ENCODE results near the gene BAG2. TPM values are rescaled to one million over a fixed set of nuclear protein-coding genes. Genes with fewer than 3 reads are reported as not detected.

Gene BAG2
- total RNA-seq, 1 donor from 2014 or later: 8.8 TPM

GRCh38 chr6:57159127-57159526 lies 13.0 kb upstream of the BAG2 start:
- Histone ChIP-seq H3K27me3 (no peaks in the 10 kb centered on the region), H3K36me3 (peaks cover 0 to 20% of the 10 kb centered on the region in 2 donors), H3K4me3 (no peak overlapping the region), H3K27ac (no peak overlapping the region), H3K9me3 (no peaks in the 10 kb centered on the region), H3K4me1 (no peaks in the 10 kb centered on the region)
- no peak for DNase-seq (ENCODE audit: extremely low spot score in 2 of 2)
- intact Hi-C loops (cut with DNase I): no loop called here
- no peak for TF ChIP-seq POLR2A (IDR thresholded peaks at IDR 0.05)
- TF ChIP-seq POLR2AphosphoS5 (IDR thresholded peaks at IDR 0.05; ENCODE audit: insufficient read depth in 1 of 2, low read depth in 1 of 2): no peak
- TF ChIP-seq CTCF (IDR thresholded peaks at IDR 0.05): no peak

GRCh38 chr6:57162028-57162427 lies 10.1 kb upstream of the BAG2 start:
- Histone ChIP-seq H3K4me3 (no peak overlapping the region), H3K4me1 (no peaks in the 10 kb centered on the region), H3K9me3 (peaks cover 7% of the 10 kb centered on the region), H3K36me3 (peaks cover 0 to 22% of the 10 kb centered on the region in 2 donors), H3K27me3 (no peaks in the 10 kb centered on the region), H3K27ac (no peak overlapping the region)
- intact Hi-C loops (cut with DNase I): no loop called here
- TF ChIP-seq POLR2A (IDR thresholded peaks at IDR 0.05): no peak
- no peak for TF ChIP-seq CTCF (IDR thresholded peaks at IDR 0.05)
- TF ChIP-seq POLR2AphosphoS5 (IDR thresholded peaks at IDR 0.05; ENCODE audit: insufficient read depth in 1 of 2, low read depth in 1 of 2): no peak
- DNase-seq (ENCODE audit: extremely low spot score in 2 of 2): no peak

GRCh38 chr6:57162516-57162915 lies 9.6 kb upstream of the BAG2 start:
- Histone ChIP-seq H3K36me3 (peaks cover 0 to 25% of the 10 kb centered on the region in 2 donors), H3K27ac (no peak overlapping the region), H3K27me3 (no peaks in the 10 kb centered on the region), H3K4me1 (no peaks in the 10 kb centered on the region), H3K9me3 (peaks cover 7% of the 10 kb centered on the region), H3K4me3 (no peak overlapping the region)
- no peak for TF ChIP-seq CTCF (IDR thresholded peaks at IDR 0.05)
- TF ChIP-seq POLR2A (IDR thresholded peaks at IDR 0.05): no peak
- TF ChIP-seq POLR2AphosphoS5 (IDR thresholded peaks at IDR 0.05; ENCODE audit: insufficient read depth in 1 of 2, low read depth in 1 of 2): no peak
- intact Hi-C loops (cut with DNase I): no loop called here
- no peak for DNase-seq (ENCODE audit: extremely low spot score in 2 of 2)

- no peak overlapping the region for H3K4me3 ChIP-seq
- peaks cover 0 to 26% of the 10 kb centered on the region in 2 donors for H3K36me3 ChIP-seq
- no peaks in the 10 kb centered on the region for H3K27me3 ChIP-seq
- intact Hi-C loops (cut with DNase I): no loop called here
- no peaks in the 10 kb centered on the region for H3K4me1 ChIP-seq
- no peak overlapping the region for H3K27ac ChIP-seq
- TF ChIP-seq POLR2A (IDR thresholded peaks at IDR 0.05) (no peak), POLR2AphosphoS5 (IDR thresholded peaks at IDR 0.05; ENCODE audit: insufficient read depth in 1 of 2, low read depth in 1 of 2) (no peak), CTCF (IDR thresholded peaks at IDR 0.05) (no peak)
- peaks cover 7% of the 10 kb centered on the region for H3K9me3 ChIP-seq
- no peak for DNase-seq (ENCODE audit: extremely low spot score in 2 of 2)
Observed at GRCh38 chr6:57163956-57164355, 8.2 kb upstream of the BAG2 start.

- Histone ChIP-seq H3K4me1 (no peaks in the 10 kb centered on the region), H3K9me3 (peaks cover 7% of the 10 kb centered on the region), H3K27ac (no peak overlapping the region), H3K4me3 (no peak overlapping the region), H3K27me3 (no peaks in the 10 kb centered on the region), H3K36me3 (peaks cover 0 to 26% of the 10 kb centered on the region in 2 donors)
- intact Hi-C loops (cut with DNase I): no loop called here
- no peak for DNase-seq (ENCODE audit: extremely low spot score in 2 of 2)
- TF ChIP-seq CTCF (IDR thresholded peaks at IDR 0.05): no peak
- TF ChIP-seq POLR2AphosphoS5 (IDR thresholded peaks at IDR 0.05; ENCODE audit: insufficient read depth in 1 of 2, low read depth in 1 of 2): no peak
- no peak for TF ChIP-seq POLR2A (IDR thresholded peaks at IDR 0.05)
Observed at GRCh38 chr6:57165080-57165479, 7.0 kb upstream of the BAG2 start.

All from vagina (tissue), 2 donors.